GM21528 (cell line): ENCODE data around the gene SH2B3.
"Not testable (repeated sequence)": the region's sequence is repeated elsewhere in the genome, so short reads cannot be mapped to it uniquely, and the experiment has no call there.

Experiments used
- ATAC-seq: cut with Tn5 transposase; IDR thresholded peaks from one replicate; pipeline ENCODE4 v1.9.1; 2021; ENCODE audit warnings: mild to moderate bottlenecking, moderate library complexity; ENCODE audit not compliant: unreplicated experiment, low FRiP score

SH2B3 gene

GRCh38 chr12:111405859-111406473, at the start of gene SH2B3:
SH2B3 (plus strand) TSS chr12:111405923; CDS start chr12:111418146, 12,223 bp downstream.
- ATAC-seq = peak; percentile 4

GRCh38 chr12:111359231-111359913, 46.4 kb upstream of the SH2B3 start:
- no peak for ATAC-seq

- no peak for ATAC-seq
These were observed 45.8 kb upstream of the SH2B3 start for GRCh38 chr12:111359914-111360276.

- no peak for ATAC-seq
These were observed 45.3 kb upstream of the SH2B3 start for GRCh38 chr12:111360325-111360930.

- ATAC-seq = no peak
These were observed 44.5 kb upstream of the SH2B3 start for GRCh38 chr12:111361073-111361716.

GRCh38 chr12:111361717-111362576, 43.8 kb upstream of the SH2B3 start:
- no peak for ATAC-seq

GRCh38 chr12:111362687-111363475, 42.8 kb upstream of the SH2B3 start:
- no peak for ATAC-seq

- no peak for ATAC-seq
These were observed 42.1 kb upstream of the SH2B3 start for GRCh38 chr12:111363578-111363977.

GRCh38 chr12:111366075-111366474, 39.6 kb upstream of the SH2B3 start:
- ATAC-seq = no peak

GRCh38 chr12:111366583-111366982, 39.1 kb upstream of the SH2B3 start:
- ATAC-seq = no peak

- no peak for ATAC-seq
These were observed 38.0 kb upstream of the SH2B3 start for GRCh38 chr12:111367661-111368221.

- no peak for ATAC-seq
These were observed 37.4 kb upstream of the SH2B3 start for GRCh38 chr12:111368291-111368787.

- ATAC-seq = peak; percentile 96
These were observed 36.8 kb upstream of the SH2B3 start, which contains the start of gene PHETA1 for GRCh38 chr12:111368788-111369495. PHETA1 (minus strand) TSS chr12:111369095; CDS start chr12:111363427, 5,668 bp downstream.

GRCh38 chr12:111369496-111370220, 36.1 kb upstream of the SH2B3 start:
- ATAC-seq = no peak

- not testable (repeated sequence) for ATAC-seq
These were observed 32.5 kb upstream of the SH2B3 start for GRCh38 chr12:111373231-111373630.

- no peak for ATAC-seq
These were observed 28.3 kb upstream of the SH2B3 start for GRCh38 chr12:111377440-111377839.

GRCh38 chr12:111379942-111380554, 25.7 kb upstream of the SH2B3 start:
- ATAC-seq = no peak
